K562 (cell line): Measurements from ENCODE around the gene SNX4. TPM values are rescaled to one million over a fixed set of nuclear protein-coding genes. Genes with fewer than 3 reads are reported as not detected.
A peak's percentile ranks its signal among the peaks of the same experiment; 100 is the strongest.

Source experiments
- ARID4B ChIP-seq: sonication (generic); formaldehyde crosslinking; IDR thresholded peaks from 2 replicates; pipeline ENCODE4 v1.8.0; 2022; ENCODE audit warnings: mild to moderate bottlenecking, missing genetic modification reagents
- BACH1 ChIP-seq: fragments of 200-800 bp; sonication (Bioruptor generic); IDR thresholded peaks from 2 replicates; pipeline ENCODE4 v1.6.1; 2016; ENCODE audit warnings: missing genetic modification characterization, missing compliant biosample characterization
- CC2D1A ChIP-seq: fragments of 450-650 bp; IDR thresholded peaks from 2 replicates; pipeline ENCODE4 v1.6.1; 2017; ENCODE audit warnings: mild to moderate bottlenecking
- DEAF1 ChIP-seq: fragments of 450-650 bp; formaldehyde crosslinking; IDR thresholded peaks from 2 replicates; pipeline ENCODE4 v1.4.0; 2020; ENCODE audit warnings: mild to moderate bottlenecking, moderate library complexity
- DIDO1 ChIP-seq: fragments of 450-650 bp; IDR thresholded peaks from 2 replicates; pipeline ENCODE4 v1.6.1; 2016; ENCODE audit warnings: low read depth, missing biosample characterization, missing genetic modification characterization
- E2F5 ChIP-seq: sonication (generic); formaldehyde crosslinking; IDR thresholded peaks from 2 replicates; pipeline ENCODE4 v1.8.0; 2022; ENCODE audit warnings: mild to moderate bottlenecking, missing genetic modification reagents
- EHMT2 ChIP-seq: fragments of 450-650 bp; IDR thresholded peaks from 2 replicates; pipeline ENCODE4 v1.6.1; 2018; ENCODE audit warnings: antibody characterized with exemption
- FOS ChIP-seq: IDR thresholded peaks from 3 replicates; pipeline ENCODE4 v1.6.1; 2011; ENCODE audit not compliant: insufficient read length; ENCODE audit errors: extremely low read depth
- GTF2F1 ChIP-seq: IDR thresholded peaks from 2 replicates; pipeline ENCODE4 v1.6.1; 2011; ENCODE audit warnings: low read depth, low read length, improper control_type of control experiment
- KDM1A ChIP-seq, 2 experiments: fragments of 450-650 bp; IDR thresholded peaks; 2 replicates each; pipeline ENCODE4 v1.6.1; 2016; ENCODE audit warnings: mild to moderate bottlenecking in 2 of 2
- LCOR ChIP-seq: sonication (generic); formaldehyde crosslinking; IDR thresholded peaks from 2 replicates; pipeline ENCODE4 v1.8.0; 2022; ENCODE audit warnings: mild to moderate bottlenecking, missing genetic modification reagents
- RAD21 ChIP-seq, 2 experiments: fragments of 250-450 bp in 1 of 2; fragments of 450-650 bp in 1 of 2; sonication (Bioruptor Pico) in 1 of 2; formaldehyde crosslinking in 1 of 2; IDR thresholded peaks in 1 of 2; conservative IDR thresholded peaks in 1 of 2; 2 replicates each; pipeline versions ENCODE4 v1.4.0 to v1.8.0; 2020 to 2022; ENCODE audit warnings: mild to moderate bottlenecking in 2 of 2, moderate library complexity in 1 of 2
- SLC30A9 ChIP-seq: fragments of 250-450 bp; sonication (Bioruptor Pico); IDR thresholded peaks from 2 replicates; pipeline ENCODE4 v1.8.0; 2022; ENCODE audit warnings: mild to moderate bottlenecking, moderate library complexity
- SNRNP70 ChIP-seq: fragments of 200-400 bp; formaldehyde crosslinking; optimal IDR thresholded peaks from 2 replicates; pipeline ENCODE3; 2017; ENCODE audit warnings: low read depth, low read length
- SREBF2 ChIP-seq: sonication (generic); formaldehyde crosslinking; IDR thresholded peaks from 2 replicates; pipeline ENCODE4 v1.4.0; 2020; ENCODE audit warnings: mild to moderate bottlenecking, missing genetic modification reagents
- TARDBP ChIP-seq: fragments of 450-650 bp; IDR thresholded peaks from 2 replicates; pipeline ENCODE4 v1.6.1; 2016
- ZKSCAN1 ChIP-seq: fragments of 150-350 bp; IDR thresholded peaks from 2 replicates; pipeline ENCODE4 v1.6.1; 2016; ENCODE audit warnings: low read depth, low read length
- ZMIZ1 ChIP-seq, 2 experiments: fragments of 150-350 bp in 1 of 2; IDR thresholded peaks; 2 replicates each; pipeline ENCODE4 v1.6.1; 2012 to 2016; ENCODE audit warnings: low read depth in 2 of 2, low read length in 2 of 2, mild to moderate bottlenecking in 1 of 2, moderate library complexity in 1 of 2
- polyA plus RNA-seq, 8 experiments: library from polyadenylated mRNA; depleted of rRNA in 4 of 8; stranded (reverse) in 5 of 8; unstranded in 3 of 8; fragments of >200 nt; fragmentation: Nextera tagmentation in 2 of 8; fragmentation: Illumina TruSeq in 1 of 8; extraction: Ambion mirVana in 2 of 8; extraction: Trizol in 1 of 8; gene quantifications; 2 replicates each; pipeline versions ENCODE4 v1.2.1 to v1.2.3, GENCODE V29; 2011 to 2014; ENCODE audit warnings: inconsistent platforms in 1 of 8, missing spikeins in 1 of 8
- total RNA-seq, 7 experiments: library from RNA; depleted of rRNA in 6 of 7; stranded (reverse); fragments of >200 nt in 6 of 7; fragmentation: Illumina TruSeq in 2 of 7; extraction: Trizol in 2 of 7; gene quantifications; 2 replicates each; pipeline versions ENCODE4 v1.2.1 to v1.2.3, GENCODE V29; 2011 to 2021; ENCODE audit warnings: low replicate concordance in 1 of 7

The SNX4 gene
- total and polyA plus RNA-seq, 9 of the 15 experiments (the other 6 are each of a cell fraction or from before 2014, with no cell fraction given) = 11.4 to 40.3 (median 30.0) TPM

GRCh38 chr3:125437631-125438435 lies 82.2 kb downstream of the SNX4 start (continued):
- TF ChIP-seq SREBF2 (CRISPR knock-in tag) = no peak
- no peak for TF ChIP-seq FOS
- TF ChIP-seq TARDBP = no peak
- TF ChIP-seq GTF2F1 = no peak
- peak; percentile 63 to 78 for TF ChIP-seq RAD21 (CRISPR knock-in tag; conservative IDR thresholded peaks at IDR 0.05 in 1 of 2, IDR thresholded peaks at IDR 0.05 in 1 of 2)
- no peak for TF ChIP-seq BACH1
- no peak for TF ChIP-seq LCOR (CRISPR knock-in tag)
- no peak for TF ChIP-seq DIDO1 (tag)
- TF ChIP-seq SNRNP70 = no peak
- no peak for TF ChIP-seq CC2D1A
- no peak for TF ChIP-seq ZKSCAN1
- peak; percentile 58; the same call in 1 of the 2 replicates for TF ChIP-seq DEAF1 (CRISPR knock-in tag)
- no peak for TF ChIP-seq ARID4B (CRISPR knock-in tag)
- no peak for TF ChIP-seq EHMT2
- TF ChIP-seq KDM1A (IDR thresholded peaks at IDR 0.05) = no peak
- TF ChIP-seq ZMIZ1 (IDR thresholded peaks at IDR 0.05; ENCODE audit: low read depth in 2 of 2, low read length in 2 of 2) = no peak
- TF ChIP-seq SLC30A9 = no peak
- no peak for TF ChIP-seq E2F5 (CRISPR knock-in tag)
